SHP77 treated with DMSO at 0.1 percent for 48 hours (cell line): ENCODE measurements around the gene AP2B1.

Experiments used
- DNase-seq: peaks from one replicate; lab custom pipeline; 2025; lab: John Stamatoyannopoulos, UW

Gene AP2B1

GRCh38 chr17:35630530-35631148 is 43.5 kb downstream of the AP2B1 start:
- DNase-seq = no peak

- DNase-seq = no peak
These were observed 53.9 kb downstream of the AP2B1 start for GRCh38 chr17:35641032-35641431.

GRCh38 chr17:35645923-35646322 is 58.8 kb downstream of the AP2B1 start:
- DNase-seq = no peak

- no peak for DNase-seq
These were observed 64.3 kb downstream of the AP2B1 start for GRCh38 chr17:35651467-35651866.

- no peak for DNase-seq
These were observed 66.7 kb downstream of the AP2B1 start for GRCh38 chr17:35653619-35654361.

GRCh38 chr17:35655303-35655702 is 68.2 kb downstream of the AP2B1 start:
- no peak for DNase-seq

- no peak for DNase-seq
These were observed 73.8 kb downstream of the AP2B1 start for GRCh38 chr17:35660902-35661301.

GRCh38 chr17:35664685-35665084 is 77.6 kb downstream of the AP2B1 start:
- no peak for DNase-seq

GRCh38 chr17:35665662-35666061 is 78.5 kb downstream of the AP2B1 start:
- DNase-seq = no peak

GRCh38 chr17:35666070-35666469 is 78.9 kb downstream of the AP2B1 start:
- DNase-seq = no peak

- no peak for DNase-seq
These were observed 79.9 kb downstream of the AP2B1 start for GRCh38 chr17:35666967-35667532.

GRCh38 chr17:35668802-35669201 is 81.7 kb downstream of the AP2B1 start:
- no peak for DNase-seq

- DNase-seq = no peak
These were observed 87.4 kb downstream of the AP2B1 start for GRCh38 chr17:35674552-35674951.

- DNase-seq = no peak
These were observed 89.3 kb downstream of the AP2B1 start for GRCh38 chr17:35676441-35676840.

- no peak for DNase-seq
These were observed 92.0 kb downstream of the AP2B1 start for GRCh38 chr17:35679007-35679682.

GRCh38 chr17:35683591-35683990 is 96.5 kb downstream of the AP2B1 start:
- DNase-seq = no peak

- DNase-seq = no peak
These were observed 97.1 kb downstream of the AP2B1 start for GRCh38 chr17:35684055-35684802.

- no peak for DNase-seq
These were observed 105.5 kb downstream of the AP2B1 start for GRCh38 chr17:35692512-35693210.

GRCh38 chr17:35693662-35694061 is 106.5 kb downstream of the AP2B1 start:
- DNase-seq = no peak

GRCh38 chr17:35694906-35695305 is 107.8 kb downstream of the AP2B1 start:
- no peak for DNase-seq

GRCh38 chr17:35695613-35696012 is 108.5 kb downstream of the AP2B1 start:
- no peak for DNase-seq

- DNase-seq = no peak
These were observed 111.7 kb downstream of the AP2B1 start for GRCh38 chr17:35698800-35699199.
